ENCODE data around the gene ZFP14.
"Not testable (repeated sequence)": the region's sequence is repeated elsewhere in the genome, so short reads cannot be mapped to it uniquely, and the experiment has no call there.

The ZFP14 gene

DNA sequence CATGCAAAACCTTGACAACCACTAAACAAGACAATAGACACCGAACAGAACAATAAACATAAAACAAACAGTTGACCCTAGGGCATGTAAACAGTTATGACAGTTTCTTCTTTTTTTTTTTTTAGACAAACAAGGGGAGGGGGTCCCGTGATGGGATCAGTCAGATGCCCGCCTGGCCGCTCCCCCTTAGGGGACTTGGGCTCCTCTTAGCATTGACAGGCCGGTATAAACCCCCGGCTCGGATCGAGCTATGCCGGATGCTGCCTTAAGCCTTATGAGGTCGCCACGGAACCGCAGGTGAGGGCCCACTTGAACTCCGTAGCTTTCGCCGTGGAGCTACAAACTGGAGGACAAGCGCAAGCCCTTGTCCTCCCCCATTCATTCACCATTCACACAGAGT is 49.5 kb downstream of the ZFP14 start:
- not testable (repeated sequence) for DNase-seq

DNA sequence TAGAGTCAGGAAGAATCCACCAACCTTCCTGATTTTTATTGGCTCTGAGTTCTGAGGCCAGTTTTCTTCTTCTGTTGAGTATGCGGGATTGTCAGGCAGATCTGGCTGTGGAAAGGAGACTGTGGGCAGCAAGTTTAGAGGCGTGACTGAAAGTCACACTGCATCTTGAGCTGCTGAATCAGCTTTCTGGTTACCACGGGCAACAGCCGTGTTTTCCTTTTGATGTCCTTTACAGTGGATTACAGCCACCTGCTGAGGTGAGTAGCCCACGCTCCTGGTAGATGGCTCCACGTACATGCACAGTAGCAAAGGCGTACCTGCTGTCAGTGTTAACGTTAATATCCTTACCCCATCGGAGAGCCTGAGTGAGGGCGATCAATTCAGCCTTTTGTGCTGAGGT is 52.4 kb downstream of the ZFP14 start:
- not testable (repeated sequence) for DNase-seq

- not testable (repeated sequence) for DNase-seq
Observed at GRCh38 chr19:36315164-36315563, 63.8 kb downstream of the ZFP14 start.

DNA sequence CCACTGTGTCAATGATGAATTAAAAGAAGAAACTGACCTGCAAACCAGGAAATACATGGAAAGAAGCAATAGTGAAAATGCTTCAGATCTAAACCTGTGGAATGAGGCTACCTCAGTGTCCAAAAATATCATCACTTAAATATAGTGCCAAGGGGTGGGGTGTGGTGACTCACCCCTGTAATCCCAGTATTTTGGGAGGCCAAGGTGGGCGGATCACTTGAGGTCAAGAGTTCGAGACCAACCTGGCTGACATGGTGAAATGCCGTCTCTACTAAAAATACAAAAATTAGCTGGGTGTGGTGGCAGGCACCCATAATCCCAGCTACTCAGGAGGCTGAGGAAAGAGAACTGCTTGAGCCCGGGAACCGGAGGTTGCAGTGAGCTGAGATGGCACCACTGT is 64.9 kb downstream of the ZFP14 start:
- DNase-seq: not testable (repeated sequence)

DNA sequence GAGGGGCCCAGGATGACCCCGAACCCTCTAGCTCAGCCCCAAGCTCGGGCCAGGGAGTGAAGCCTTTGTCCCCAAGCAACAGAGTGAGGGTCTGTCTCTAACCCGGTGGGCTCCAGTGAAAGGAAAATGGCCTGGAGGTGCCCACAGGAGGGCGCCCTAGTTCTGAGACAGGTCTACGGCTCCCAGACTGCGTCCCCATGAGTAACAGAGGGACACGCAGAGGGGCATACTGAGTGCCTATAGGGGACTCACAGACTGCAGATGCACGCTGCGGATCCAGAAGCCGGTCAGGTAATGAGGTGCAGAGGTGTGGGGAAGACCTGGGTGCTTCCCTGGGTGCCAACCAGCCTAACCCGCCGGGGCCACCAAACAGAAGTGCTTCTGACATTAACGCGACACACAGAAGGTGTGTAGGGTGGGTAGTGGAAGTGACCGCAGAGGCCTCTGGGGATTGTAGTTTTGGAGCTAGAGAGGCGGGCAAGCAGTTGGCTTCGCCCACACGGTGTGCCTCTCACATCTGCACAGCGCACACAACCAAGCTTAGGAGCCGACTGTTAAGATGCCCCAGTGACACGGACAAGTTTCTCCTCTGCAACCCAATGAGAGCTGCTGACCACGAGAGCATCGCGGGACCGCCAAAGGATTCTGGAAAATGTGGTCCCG is 67.8 kb downstream of the ZFP14 start:
- not testable (repeated sequence) for DNase-seq

- not testable (repeated sequence) for DNase-seq
Observed at GRCh38 chr19:36310416-36310990, 68.5 kb downstream of the ZFP14 start.

DNA sequence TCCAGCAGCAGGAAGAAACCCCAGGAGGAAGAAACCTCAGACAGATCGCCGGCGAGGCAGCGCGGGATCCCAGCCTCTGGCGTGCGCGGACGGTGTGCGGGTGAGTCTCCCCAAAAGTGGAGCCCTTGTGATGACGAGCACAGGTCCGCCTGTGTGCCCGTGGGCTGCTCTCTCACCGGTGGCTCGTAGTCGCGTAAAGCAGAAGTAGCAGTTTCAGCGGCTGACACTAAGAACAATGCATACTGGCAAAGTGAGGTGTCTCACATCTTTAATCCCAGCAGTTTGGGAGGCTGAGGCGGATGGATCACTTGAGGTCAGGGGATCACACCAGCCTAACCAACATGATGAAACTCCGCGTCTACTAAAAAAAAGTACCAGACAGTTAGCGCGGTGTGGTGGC is 69.2 kb downstream of the ZFP14 start:
- not testable (repeated sequence) for DNase-seq

GRCh38 chr19:36309309-36309708 is 69.7 kb downstream of the ZFP14 start:
- DNase-seq: peak; percentile 2

DNA sequence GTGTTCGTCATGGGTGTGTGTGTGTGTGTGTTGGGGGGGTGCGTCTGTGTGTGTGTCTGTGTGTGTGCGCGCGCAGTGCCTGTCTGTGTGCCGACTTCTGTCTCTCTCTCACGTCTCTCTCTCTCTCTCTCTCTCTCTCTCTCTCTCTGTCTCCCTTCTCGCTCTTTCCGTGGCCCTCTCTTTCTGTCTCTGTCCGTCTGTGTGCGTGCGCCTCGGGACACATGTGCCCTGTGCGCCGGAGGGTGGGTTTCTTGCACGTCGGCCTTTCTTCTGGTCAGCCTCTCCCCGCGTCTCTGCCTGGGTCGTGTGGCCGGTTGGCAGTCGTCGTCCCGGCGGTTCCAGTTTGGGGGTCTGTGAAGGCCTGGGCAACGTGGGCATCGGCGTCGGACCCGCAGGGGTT is 86.7 kb downstream of the ZFP14 start:
- DNase-seq: not testable (repeated sequence)

Data from activated naive CD4-positive, alpha-beta T cell treated with Interleukin-2 at 50 U/mL for 16 hours (primary cell).